Activated CD8-positive, alpha-beta memory T cell treated with anti-CD3 and anti-CD28 coated beads, Interleukin-2, amount 10 ng/mL, durations not matched to agents 7 days and 5 days (primary cell): ENCODE results near the gene IFTAP. TPM values are rescaled to one million over a fixed set of nuclear protein-coding genes. Genes with fewer than 3 reads are reported as not detected.

ENCODE experiments used
- ATAC-seq: fragments of 150-1000 bp; cut with Tn5 transposase; one replicate; pipeline ENCODE4 v1.10.0; 2021; ENCODE audit warnings: moderate library complexity
- CTCF ChIA-PET: fragments of 350-600 bp; sonication (Branson Sonifier 250); formaldehyde crosslinking; loops from one replicate; lab custom pipeline; 2021; ENCODE audit warnings: antibody characterized with exemption; lab: Charles Lee
- DNase-seq: peaks from one replicate; pipeline ENCODE4 v3.0.0-alpha.2; 2020
- H3K27ac Mint-ChIP-seq: one replicate; pipeline ENCODE4 v1.8.0; 2021; ENCODE audit warnings: mild to moderate bottlenecking, mixed read lengths
- H3K27me3 Mint-ChIP-seq: one replicate; pipeline ENCODE4 v1.8.0; 2021; ENCODE audit warnings: mixed read lengths
- H3K36me3 Mint-ChIP-seq: one replicate; pipeline ENCODE4 v1.8.0; 2021; ENCODE audit warnings: mild to moderate bottlenecking, mixed read lengths
- H3K4me1 Mint-ChIP-seq: one replicate; pipeline ENCODE4 v1.8.0; 2021; ENCODE audit warnings: mixed read lengths
- H3K4me3 Mint-ChIP-seq: one replicate; pipeline ENCODE4 v1.8.0; 2021; ENCODE audit warnings: mild to moderate bottlenecking, moderate library complexity, mixed read lengths
- H3K9me3 Mint-ChIP-seq: one replicate; pipeline ENCODE4 v1.8.0; 2022; ENCODE audit warnings: low read depth, mixed read lengths
- total RNA-seq, 2 experiments: library from RNA; stranded (reverse); gene quantifications; one replicate each; pipeline ENCODE4 v1.2.3, GENCODE V29; 2021

IFTAP gene
- total RNA-seq, 2 experiments from 2014 or later: 1.1 to 2.0 TPM

GRCh38 chr11:36605221-36606216, 11.2 kb downstream of the IFTAP start:
- DNase-seq: no peak
- Mint-ChIP-seq H3K4me3 (no peak overlapping the region), H3K27me3 (peaks cover 15% of the 10 kb centered on the region), H3K36me3 (no peaks in the 10 kb centered on the region), H3K4me1 (peaks cover 2% of the 10 kb centered on the region), H3K27ac (no peak overlapping the region), H3K9me3 (no peaks in the 10 kb centered on the region)
- ATAC-seq: no peak
- CTCF ChIA-PET: no interaction called here

GRCh38 chr11:36608491-36609199, 14.3 kb downstream of the IFTAP start:
- Mint-ChIP-seq H3K27me3 (peaks cover 9% of the 10 kb centered on the region), H3K27ac (no peak overlapping the region), H3K9me3 (no peaks in the 10 kb centered on the region), H3K4me1 (peaks cover 2% of the 10 kb centered on the region), H3K4me3 (no peak overlapping the region), H3K36me3 (no peaks in the 10 kb centered on the region)
- no peak for DNase-seq
- ATAC-seq: no peak
- CTCF ChIA-PET: interaction anchor here (1.1 to 2.0 kb wide), 4 partner anchors 9 to 138 kb away, joined by 3 to 5 read pairs (median 4); no protein-coding TSS in a partner anchor

DNA sequence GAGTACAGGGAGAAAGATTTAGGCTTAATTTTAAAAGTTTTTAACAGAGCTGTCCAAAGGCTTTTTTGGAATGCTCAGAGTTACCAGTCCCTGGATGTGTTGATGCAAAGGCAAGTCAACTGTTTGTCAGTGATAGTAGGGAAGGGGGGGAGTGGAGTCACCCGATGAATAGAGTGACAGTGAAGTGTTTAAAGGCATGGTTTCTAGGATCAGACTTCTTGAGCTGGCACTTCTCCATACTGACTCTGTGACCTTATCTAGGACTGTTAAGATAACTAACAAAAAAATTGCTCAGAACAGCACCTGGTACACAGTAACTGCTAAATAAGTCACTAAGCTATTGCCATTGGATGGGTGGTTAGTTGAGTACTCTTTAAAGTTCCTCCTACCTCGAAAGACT, 15.1 kb downstream of the IFTAP start:
- CTCF ChIA-PET: interaction anchor here (1.6 to 2.0 kb wide), 2 partner anchors 8 to 62 kb away, joined by 3 to 5 read pairs; no protein-coding TSS in a partner anchor
- Mint-ChIP-seq H3K4me1 (peaks cover 2% of the 10 kb centered on the region), H3K4me3 (no peak overlapping the region)

GRCh38 chr11:36615826-36616225, 21.5 kb downstream of the IFTAP start:
- DNase-seq: no peak

More for the DNA sequence above, 15.1 kb downstream of the IFTAP start:
- ATAC-seq (no peak), DNase-seq (no peak)
- H3K27me3 Mint-ChIP-seq: peaks cover 8% of the 10 kb centered on the region
- H3K27ac Mint-ChIP-seq: no peak overlapping the region
- no peaks in the 10 kb centered on the region for H3K36me3 Mint-ChIP-seq
- no peaks in the 10 kb centered on the region for H3K9me3 Mint-ChIP-seq

DNA sequence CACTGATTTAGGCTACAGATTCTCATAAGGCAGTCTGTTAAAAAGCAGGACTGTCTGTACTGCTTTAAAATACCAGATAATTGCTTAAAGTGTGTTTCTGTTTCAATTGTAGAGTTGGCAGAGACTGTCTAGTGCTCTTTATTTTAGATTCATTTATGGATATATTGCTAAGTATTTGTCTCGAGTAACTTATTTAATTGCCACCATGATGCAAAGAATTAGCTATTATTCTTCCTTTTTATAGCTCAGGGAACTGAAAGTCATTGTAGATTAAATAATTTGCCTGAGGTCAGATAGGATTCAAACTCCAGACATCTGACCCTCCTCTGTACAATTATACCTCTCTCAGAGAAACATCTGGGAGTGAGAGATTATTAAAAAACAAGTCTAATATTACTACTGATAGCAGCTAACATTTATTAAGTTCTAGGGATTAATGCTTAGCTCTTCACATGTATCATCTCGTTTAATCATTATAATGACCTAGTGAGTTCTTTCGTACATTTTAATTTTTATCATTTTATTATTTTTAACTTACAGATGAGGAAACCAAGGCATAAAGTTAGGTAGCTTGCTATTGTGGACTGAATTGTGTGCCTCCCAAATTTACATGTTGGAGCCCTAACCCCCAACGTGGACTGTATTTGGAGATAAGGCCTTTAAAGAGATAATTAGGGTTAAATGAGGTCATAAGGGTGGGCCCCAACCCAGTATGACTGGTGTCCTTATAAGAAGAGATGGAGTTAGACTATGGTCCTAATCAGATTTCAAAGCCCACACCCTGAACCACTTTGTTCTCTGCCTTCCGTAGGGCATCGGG, 23.5 kb downstream of the IFTAP start:
- ATAC-seq (no peak), DNase-seq (no peak)
- H3K36me3 Mint-ChIP-seq: no peaks in the 10 kb centered on the region
- no peaks in the 10 kb centered on the region for H3K9me3 Mint-ChIP-seq
- CTCF ChIA-PET: interaction anchor here (0.8 kb wide), 1 partner anchor 9 kb away, joined by 3 read pairs; no protein-coding TSS in a partner anchor
- no peak overlapping the region for H3K27ac Mint-ChIP-seq
- no peak overlapping the region for H3K4me3 Mint-ChIP-seq
- H3K27me3 Mint-ChIP-seq: peaks cover 6% of the 10 kb centered on the region
- peaks cover 3% of the 10 kb centered on the region for H3K4me1 Mint-ChIP-seq

More at GRCh38 chr11:36615826-36616225, 21.5 kb downstream of the IFTAP start:
- no peak overlapping the region for H3K27ac Mint-ChIP-seq
- CTCF ChIA-PET: no interaction called here
- peaks cover 3% of the 10 kb centered on the region for H3K4me1 Mint-ChIP-seq
- H3K36me3 Mint-ChIP-seq: no peaks in the 10 kb centered on the region
- ATAC-seq: no peak
- peaks cover 6% of the 10 kb centered on the region for H3K27me3 Mint-ChIP-seq
- H3K9me3 Mint-ChIP-seq: no peaks in the 10 kb centered on the region
- no peak overlapping the region for H3K4me3 Mint-ChIP-seq

GRCh38 chr11:36618363-36619047, 24.2 kb downstream of the IFTAP start:
- Mint-ChIP-seq H3K27me3 (peaks cover 6% of the 10 kb centered on the region), H3K4me3 (no peak overlapping the region), H3K4me1 (peaks cover 3% of the 10 kb centered on the region), H3K27ac (no peak overlapping the region), H3K9me3 (no peaks in the 10 kb centered on the region), H3K36me3 (no peaks in the 10 kb centered on the region)
- DNase-seq (no peak), ATAC-seq (no peak)
- CTCF ChIA-PET: interaction anchor here (1.4 to 1.6 kb wide), 2 partner anchors 51 to 54 kb away, joined by 3 to 9 read pairs; partner anchors contain the start of gene RAG1

GRCh38 chr11:36619502-36619901, 25.2 kb downstream of the IFTAP start:
- Mint-ChIP-seq H3K36me3 (no peaks in the 10 kb centered on the region), H3K27me3 (peaks cover 6% of the 10 kb centered on the region), H3K4me3 (peak overlapping the region; percentile 29), H3K9me3 (no peaks in the 10 kb centered on the region), H3K27ac (no peak overlapping the region), H3K4me1 (peaks cover 3% of the 10 kb centered on the region)
- DNase-seq: no peak
- CTCF ChIA-PET: interaction anchor here (1.0 to 1.6 kb wide), 3 partner anchors 52 to 127 kb away, joined by 3 to 9 read pairs (median 3); partner anchors contain the start of gene RAG1
- no peak for ATAC-seq

- no peaks in the 10 kb centered on the region for H3K36me3 Mint-ChIP-seq
- H3K27me3 Mint-ChIP-seq: peaks cover 6% of the 10 kb centered on the region
- ATAC-seq (no peak), DNase-seq (no peak)
- CTCF ChIA-PET: interaction anchor here (1.0 to 1.6 kb wide), 2 partner anchors 55 to 128 kb away, joined by 3 to 9 read pairs; no protein-coding TSS in a partner anchor
- H3K4me3 Mint-ChIP-seq: no peak overlapping the region
- H3K4me1 Mint-ChIP-seq: peaks cover 3% of the 10 kb centered on the region
- no peaks in the 10 kb centered on the region for H3K9me3 Mint-ChIP-seq
- H3K27ac Mint-ChIP-seq: no peak overlapping the region
These were observed 25.9 kb downstream of the IFTAP start for GRCh38 chr11:36620246-36620645.

DNA sequence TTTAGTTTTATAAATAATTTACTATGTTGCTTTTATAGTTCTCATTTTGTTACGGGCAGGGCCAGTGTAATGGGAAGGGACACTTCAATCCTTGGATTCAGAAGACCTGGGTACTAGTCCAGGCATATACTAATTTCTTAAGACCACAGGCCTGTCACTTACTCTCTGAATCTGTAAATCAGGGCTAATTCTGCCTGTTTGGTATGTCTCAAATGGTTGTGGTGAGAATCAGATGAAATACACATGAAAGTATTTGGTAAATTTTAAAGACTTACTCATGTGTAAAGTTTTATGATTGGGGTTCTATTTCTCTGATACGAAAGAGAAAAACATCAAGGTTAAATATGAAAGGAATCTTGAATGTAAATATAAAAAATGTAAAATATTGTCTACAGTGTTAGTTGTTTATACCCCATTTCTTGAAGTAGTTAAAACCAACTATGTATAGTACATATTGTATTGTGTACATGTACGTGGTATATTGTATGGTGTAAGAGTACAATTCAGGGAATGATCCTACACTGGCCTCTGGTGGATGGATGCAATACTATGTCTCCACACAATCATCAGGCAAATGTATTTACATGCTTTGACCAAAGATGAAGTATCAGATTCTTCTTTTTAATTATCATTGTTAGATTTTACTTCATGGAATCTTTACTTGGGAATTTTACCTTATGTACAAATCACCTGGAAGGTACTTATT, 28.3 kb downstream of the IFTAP start:
- no peaks in the 10 kb centered on the region for H3K9me3 Mint-ChIP-seq
- H3K36me3 Mint-ChIP-seq: no peaks in the 10 kb centered on the region
- peaks cover 3% of the 10 kb centered on the region for H3K4me1 Mint-ChIP-seq
- no peak overlapping the region for H3K27ac Mint-ChIP-seq
- ATAC-seq (no peak), DNase-seq (no peak)
- peaks cover 8% of the 10 kb centered on the region for H3K27me3 Mint-ChIP-seq
- CTCF ChIA-PET: interaction anchor here (0.9 kb wide), 1 partner anchor 59 kb away, joined by 5 read pairs; no protein-coding TSS in a partner anchor
- no peak overlapping the region for H3K4me3 Mint-ChIP-seq

DNA sequence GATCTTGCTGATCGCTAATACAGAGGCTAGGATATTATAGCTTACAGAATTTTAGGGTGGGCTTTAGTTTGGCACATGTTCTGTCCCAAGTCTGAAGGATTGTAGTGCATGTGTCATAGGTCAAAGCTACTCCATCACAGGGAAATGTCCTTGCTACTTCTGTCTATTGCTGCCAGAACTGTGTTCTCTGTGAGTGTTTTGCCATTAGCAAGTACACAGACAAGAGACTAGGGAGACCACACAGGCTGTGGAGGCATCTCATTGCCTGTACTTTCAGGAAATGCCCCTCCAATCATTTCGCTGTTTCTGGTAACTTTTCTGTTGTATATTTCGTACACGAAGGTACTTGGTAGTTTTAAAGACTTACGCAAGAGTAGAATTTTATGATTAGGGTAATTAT, 29.2 kb downstream of the IFTAP start:
- H3K4me3 Mint-ChIP-seq: no peak overlapping the region
- ATAC-seq (no peak), DNase-seq (no peak)
- H3K4me1 Mint-ChIP-seq: peaks cover 3% of the 10 kb centered on the region
- H3K9me3 Mint-ChIP-seq: no peaks in the 10 kb centered on the region
- CTCF ChIA-PET: interaction anchor here (0.9 to 1.6 kb wide), 2 partner anchors 60 to 331 kb away, joined by 3 to 5 read pairs; no protein-coding TSS in a partner anchor
- no peak overlapping the region for H3K27ac Mint-ChIP-seq
- H3K27me3 Mint-ChIP-seq: peaks cover 8% of the 10 kb centered on the region
- H3K36me3 Mint-ChIP-seq: no peaks in the 10 kb centered on the region

DNA sequence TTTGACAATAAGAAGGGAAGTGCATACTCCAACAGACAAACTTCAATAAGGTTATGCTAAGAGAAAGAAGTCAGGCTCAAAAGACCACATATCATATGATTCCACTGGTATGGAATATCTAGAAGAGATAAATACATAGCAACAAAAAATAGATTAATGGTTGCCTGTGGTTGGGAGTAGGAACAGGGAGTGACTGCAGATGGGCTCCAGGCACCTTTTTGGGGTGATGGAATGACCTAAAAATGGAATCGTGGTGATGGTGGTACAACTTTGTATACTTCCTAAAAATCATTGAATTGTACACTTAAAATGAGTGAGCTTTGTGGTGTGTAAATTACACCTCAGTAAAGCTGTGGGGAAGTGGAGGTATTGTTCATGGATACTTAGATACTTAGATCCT, 32.7 kb downstream of the IFTAP start:
- CTCF ChIA-PET: no interaction called here
- DNase-seq (no peak), ATAC-seq (no peak)
- Mint-ChIP-seq H3K4me3 (no peak overlapping the region), H3K27ac (no peak overlapping the region), H3K27me3 (peaks cover 4% of the 10 kb centered on the region), H3K9me3 (no peaks in the 10 kb centered on the region), H3K36me3 (no peaks in the 10 kb centered on the region), H3K4me1 (peaks cover 7% of the 10 kb centered on the region)
